Retinal pigment epithelial cell (primary cell): ENCODE data around the gene ETS1.

ENCODE experiments used
- DNase-seq: peaks from one replicate; pipeline ENCODE4 v3.0.0-alpha.2; 2010; ENCODE audit warnings: low read depth
- H3K4me3 ChIP-seq: 2 replicates; pipeline ENCODE4 v1.5.1; 2011; ENCODE audit warnings: mild to moderate bottlenecking, low read length, control low read depth, moderate library complexity
- TF ChIP-seq, protein P1 (sequence below): conservative IDR thresholded peaks from 2 replicates; pipeline ENCODE4 v1.5.1; 2011; ENCODE audit warnings: low read depth, low read length, control low read depth, inconsistent platforms

ETS1 gene

DNA sequence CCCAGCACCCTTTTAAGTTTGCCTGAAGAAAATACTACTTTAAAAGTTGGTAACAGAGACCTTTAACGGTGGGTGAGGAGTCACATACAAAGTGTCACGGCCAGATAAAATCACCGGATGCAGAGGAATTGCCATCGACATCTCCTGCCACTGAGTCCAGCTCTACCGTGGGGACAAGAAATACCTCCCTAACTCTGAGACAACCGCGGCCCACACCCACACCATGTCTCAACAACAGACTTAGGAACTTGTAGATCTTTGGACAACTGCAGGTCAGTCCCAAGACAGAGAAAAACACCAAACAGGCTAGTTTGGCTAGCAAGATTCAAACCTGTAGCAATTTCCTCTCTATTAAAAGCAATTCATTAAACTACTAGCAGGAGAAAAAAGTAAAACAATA lies 669 bp downstream of the ETS1 start:
- no peak for DNase-seq
- TF ChIP-seq, protein P1, sequence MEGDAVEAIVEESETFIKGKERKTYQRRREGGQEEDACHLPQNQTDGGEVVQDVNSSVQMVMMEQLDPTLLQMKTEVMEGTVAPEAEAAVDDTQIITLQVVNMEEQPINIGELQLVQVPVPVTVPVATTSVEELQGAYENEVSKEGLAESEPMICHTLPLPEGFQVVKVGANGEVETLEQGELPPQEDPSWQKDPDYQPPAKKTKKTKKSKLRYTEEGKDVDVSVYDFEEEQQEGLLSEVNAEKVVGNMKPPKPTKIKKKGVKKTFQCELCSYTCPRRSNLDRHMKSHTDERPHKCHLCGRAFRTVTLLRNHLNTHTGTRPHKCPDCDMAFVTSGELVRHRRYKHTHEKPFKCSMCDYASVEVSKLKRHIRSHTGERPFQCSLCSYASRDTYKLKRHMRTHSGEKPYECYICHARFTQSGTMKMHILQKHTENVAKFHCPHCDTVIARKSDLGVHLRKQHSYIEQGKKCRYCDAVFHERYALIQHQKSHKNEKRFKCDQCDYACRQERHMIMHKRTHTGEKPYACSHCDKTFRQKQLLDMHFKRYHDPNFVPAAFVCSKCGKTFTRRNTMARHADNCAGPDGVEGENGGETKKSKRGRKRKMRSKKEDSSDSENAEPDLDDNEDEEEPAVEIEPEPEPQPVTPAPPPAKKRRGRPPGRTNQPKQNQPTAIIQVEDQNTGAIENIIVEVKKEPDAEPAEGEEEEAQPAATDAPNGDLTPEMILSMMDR = no peak
- H3K4me3 ChIP-seq = no peak overlapping the region

- DNase-seq = no peak
- H3K4me3 ChIP-seq = no peak overlapping the region
- TF ChIP-seq, protein P1 = no peak
These were observed 1.7 kb downstream of the ETS1 start for GRCh38 chr11:128585498-128586238.

DNA sequence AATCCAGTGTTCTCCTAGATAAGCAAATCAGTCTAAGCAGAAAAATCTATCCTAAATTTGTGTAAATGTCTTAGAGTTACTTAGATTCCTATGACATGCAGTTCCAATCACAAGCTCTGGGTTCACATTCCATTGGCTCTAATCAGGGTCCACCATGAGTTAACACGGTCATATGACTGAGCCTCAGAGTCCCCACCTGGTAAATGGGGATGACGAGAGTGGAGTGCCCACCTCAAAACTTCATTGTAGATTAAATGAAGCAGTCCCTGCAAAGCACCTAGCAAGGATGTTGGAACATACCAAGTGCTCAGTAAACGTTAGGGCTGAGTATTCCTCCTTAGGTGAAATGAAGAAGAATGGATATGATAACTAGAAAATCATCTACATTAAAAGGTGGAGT lies 3.1 kb downstream of the ETS1 start:
- TF ChIP-seq, protein P1 = no peak
- no peak for DNase-seq
- no peak overlapping the region for H3K4me3 ChIP-seq

- no peak overlapping the region for H3K4me3 ChIP-seq
- DNase-seq = peak; percentile 97
- TF ChIP-seq, protein P1 = no peak
These were observed 4.6 kb downstream of the ETS1 start for GRCh38 chr11:128582496-128583366.

- no peak overlapping the region for H3K4me3 ChIP-seq
- TF ChIP-seq, protein P1 = no peak
- DNase-seq = peak; percentile 63
These were observed 5.6 kb downstream of the ETS1 start for GRCh38 chr11:128581561-128582272.

GRCh38 chr11:128580612-128581011 lies 6.7 kb downstream of the ETS1 start:
- TF ChIP-seq, protein P1 = no peak
- H3K4me3 ChIP-seq = no peak overlapping the region
- peak; percentile 24 for DNase-seq
